Ishikawa (cell line): ENCODE results near the gene SIVA1.

Experiments used
- CEBPB ChIP-seq: IDR thresholded peaks from 2 replicates; pipeline ENCODE4 v1.6.1; 2012
- MAX ChIP-seq: IDR thresholded peaks from 2 replicates; pipeline ENCODE4 v1.6.1; 2012
- RAD21 ChIP-seq: IDR thresholded peaks from 2 replicates; pipeline ENCODE4 v1.6.1; 2012; ENCODE audit warnings: low read depth
- TAF1 ChIP-seq: IDR thresholded peaks from 2 replicates; pipeline ENCODE4 v1.6.1; 2012; ENCODE audit warnings: low read depth, mild to moderate bottlenecking

GRCh38 chr14:104765517-104765916, 12.6 kb downstream of the SIVA1 start:
- TF ChIP-seq CEBPB (no peak), TAF1 (no peak), RAD21 (no peak), MAX (no peak)
